Measurements from ENCODE around the gene SLC44A5. TPM values are rescaled to one million over a fixed set of nuclear protein-coding genes. Genes with fewer than 3 reads are reported as not detected.
"Not testable (repeated sequence)": the region's sequence is repeated elsewhere in the genome, so short reads cannot be mapped to it uniquely, and the experiment has no call there.

Gene SLC44A5
- total RNA-seq, 2 donors from 2014 or later = 0.61 TPM; not detected in 1

DNA sequence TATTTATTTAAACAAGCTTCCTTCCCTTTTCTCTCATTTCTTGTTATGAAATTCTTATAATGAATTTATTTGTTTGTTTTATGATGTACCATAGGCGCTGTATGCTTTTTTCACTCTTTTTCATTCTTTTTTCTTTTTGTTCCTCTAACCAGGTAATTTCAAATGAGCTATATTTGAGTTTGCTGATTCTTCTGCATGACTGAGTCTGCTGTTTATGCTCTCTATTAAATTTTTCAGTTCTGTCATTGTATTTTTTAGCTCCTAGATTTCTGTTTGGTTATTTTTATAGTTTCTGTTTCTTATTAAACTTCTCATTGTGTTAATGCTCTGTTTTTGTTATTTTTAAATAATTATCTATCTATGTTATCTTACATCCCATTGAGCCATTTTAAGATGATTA is 244.3 kb downstream of the SLC44A5 start:
- no peaks in the 10 kb centered on the region for H3K36me3 Mint-ChIP-seq (ENCODE audit: low read depth)
- H3K4me1 Mint-ChIP-seq = no peaks in the 10 kb centered on the region
- H3K9me3 Mint-ChIP-seq = peaks cover 17% of the 10 kb centered on the region
- no peaks in the 10 kb centered on the region for H3K27me3 Mint-ChIP-seq
- ATAC-seq (replicated peaks) = no peak
- H3K27ac Mint-ChIP-seq = no peak overlapping the region
- no peak overlapping the region for H3K4me3 Mint-ChIP-seq

DNA sequence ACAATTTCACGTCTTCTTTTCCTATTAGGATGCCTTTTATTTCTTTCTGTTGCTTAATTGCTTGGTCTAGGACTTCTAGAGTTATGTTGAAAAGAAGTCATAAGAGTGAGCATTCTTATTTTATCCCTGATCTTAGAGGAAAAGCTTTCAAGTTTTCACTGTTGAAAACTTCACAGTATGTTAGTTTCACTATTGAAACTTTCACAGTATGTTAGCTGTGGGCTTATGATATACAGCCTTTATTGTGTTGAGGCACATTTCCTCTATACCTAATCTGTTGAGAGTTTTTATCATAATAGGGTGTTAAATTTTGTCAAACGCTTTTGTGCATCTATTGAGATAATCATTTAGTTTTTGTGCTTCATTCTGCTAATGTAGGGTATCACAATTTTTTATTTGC is 249.7 kb downstream of the SLC44A5 start:
- Mint-ChIP-seq H3K27me3 (no peaks in the 10 kb centered on the region), H3K4me1 (no peaks in the 10 kb centered on the region), H3K27ac (no peak overlapping the region), H3K4me3 (no peak overlapping the region), H3K36me3 (ENCODE audit: low read depth) (no peaks in the 10 kb centered on the region), H3K9me3 (peaks cover 17% of the 10 kb centered on the region)
- no peak for ATAC-seq (replicated peaks)

DNA sequence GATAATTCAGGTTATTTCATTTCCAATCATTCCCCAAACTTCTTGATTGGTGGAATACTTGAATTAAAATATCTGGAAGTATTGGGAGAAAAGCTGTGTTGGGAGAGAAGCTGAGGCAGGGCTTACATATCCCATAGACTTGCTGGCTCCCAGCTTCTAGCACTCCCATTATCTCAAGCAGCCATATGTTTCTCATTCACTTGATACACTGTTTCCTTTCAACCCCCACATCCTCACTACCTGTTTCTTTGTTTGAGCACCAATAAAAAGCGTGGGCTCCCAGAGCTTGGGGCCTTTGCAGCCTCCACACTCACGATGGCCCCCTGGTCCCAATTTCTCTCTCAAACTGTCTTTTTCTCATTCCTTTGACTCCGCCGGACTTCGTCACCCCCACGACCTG is 256.6 kb downstream of the SLC44A5 start:
- H3K27me3 Mint-ChIP-seq; H3K27ac Mint-ChIP-seq; H3K9me3 Mint-ChIP-seq; H3K4me3 Mint-ChIP-seq; H3K36me3 Mint-ChIP-seq (ENCODE audit: low read depth); ATAC-seq (replicated peaks); H3K4me1 Mint-ChIP-seq: not testable (repeated sequence)

DNA sequence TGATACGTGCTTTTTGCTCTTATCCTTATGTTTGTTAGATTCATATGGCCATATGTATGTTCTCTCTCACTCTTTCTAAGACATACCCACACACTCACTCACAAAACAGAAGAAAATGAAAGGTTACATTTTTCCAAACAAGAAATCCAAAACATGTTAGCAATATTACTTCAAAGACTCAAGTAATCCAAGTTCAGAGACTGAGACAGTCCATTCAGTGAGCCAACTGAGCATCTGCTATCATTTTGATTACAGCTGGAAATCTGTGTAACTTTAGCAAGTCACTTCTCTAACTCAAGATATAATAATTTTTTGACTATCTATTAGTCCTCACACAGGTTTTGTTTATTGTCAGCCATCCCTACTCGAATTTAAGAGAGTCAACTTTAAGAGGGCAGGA is 257.9 kb downstream of the SLC44A5 start:
- no peak for ATAC-seq (replicated peaks)

DNA sequence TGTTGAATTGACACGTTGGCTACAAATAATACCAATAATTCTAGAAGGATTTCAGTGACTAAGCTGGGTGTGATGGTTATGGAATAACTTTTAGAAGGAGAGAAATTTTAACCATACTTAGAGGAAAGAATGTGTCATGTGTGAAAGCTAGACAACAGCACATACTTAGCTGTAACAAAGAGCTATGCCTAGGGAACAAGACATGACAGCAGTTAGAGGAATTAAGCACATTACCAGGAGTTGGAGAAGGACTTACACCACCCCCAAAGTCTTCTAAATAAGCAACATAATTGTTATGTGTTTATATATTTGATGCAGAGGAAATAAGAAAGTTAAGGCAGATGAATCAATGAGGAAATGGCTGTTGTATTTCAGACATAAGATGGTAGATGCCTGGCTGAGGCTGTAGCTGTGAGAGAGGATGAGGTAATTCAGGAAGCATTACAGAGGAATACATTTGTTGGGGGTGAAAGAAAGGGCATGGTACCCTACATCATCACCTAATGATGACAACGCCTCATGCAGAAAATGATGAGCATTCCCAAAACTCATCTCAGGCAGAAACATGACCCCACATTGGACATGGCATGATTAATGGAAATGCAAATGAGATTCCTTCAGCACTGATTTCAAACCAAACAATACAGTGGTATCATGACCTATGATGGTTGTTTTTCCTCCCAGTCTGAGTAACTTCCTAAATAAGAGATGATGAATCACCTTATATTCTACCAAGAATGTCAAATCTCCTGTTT is 265.2 kb downstream of the SLC44A5 start:
- no peaks in the 10 kb centered on the region for H3K36me3 Mint-ChIP-seq (ENCODE audit: low read depth)
- ATAC-seq (replicated peaks) = peak; percentile 37
- H3K4me1 Mint-ChIP-seq = no peaks in the 10 kb centered on the region
- no peak overlapping the region for H3K4me3 Mint-ChIP-seq
- H3K27me3 Mint-ChIP-seq = no peaks in the 10 kb centered on the region
- H3K9me3 Mint-ChIP-seq = peaks cover 13% of the 10 kb centered on the region
- no peak overlapping the region for H3K27ac Mint-ChIP-seq

More for the DNA sequence above, 257.9 kb downstream of the SLC44A5 start:
- H3K4me3 Mint-ChIP-seq = no peak overlapping the region
- no peaks in the 10 kb centered on the region for H3K36me3 Mint-ChIP-seq (ENCODE audit: low read depth)
- H3K9me3 Mint-ChIP-seq = no peaks in the 10 kb centered on the region
- no peak overlapping the region for H3K27ac Mint-ChIP-seq
- H3K4me1 Mint-ChIP-seq = no peaks in the 10 kb centered on the region
- no peaks in the 10 kb centered on the region for H3K27me3 Mint-ChIP-seq

DNA sequence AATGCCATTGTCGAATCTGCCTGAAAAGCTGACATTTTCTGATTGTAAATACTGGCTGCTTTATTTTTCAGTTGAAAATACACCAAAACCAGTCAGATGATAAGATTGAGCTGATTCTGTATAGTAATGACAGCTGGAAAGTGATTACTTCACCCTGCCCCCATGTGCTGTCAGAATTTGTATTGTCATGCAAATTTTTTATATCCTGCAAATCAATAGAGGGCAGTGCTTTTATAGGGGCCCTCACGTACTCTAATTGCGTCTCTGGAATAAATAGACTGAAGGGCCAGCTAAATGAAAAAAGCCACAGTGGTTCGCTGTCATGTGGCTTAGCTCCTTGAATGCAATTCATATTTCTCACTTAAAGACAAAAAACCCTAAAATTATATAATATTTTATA is 268.1 kb downstream of the SLC44A5 start:
- no peak overlapping the region for H3K27ac Mint-ChIP-seq
- H3K27me3 Mint-ChIP-seq = no peaks in the 10 kb centered on the region
- ATAC-seq (replicated peaks) = no peak
- H3K4me1 Mint-ChIP-seq = no peaks in the 10 kb centered on the region
- no peak overlapping the region for H3K4me3 Mint-ChIP-seq
- H3K36me3 Mint-ChIP-seq (ENCODE audit: low read depth) = no peaks in the 10 kb centered on the region
- peaks cover 13% of the 10 kb centered on the region for H3K9me3 Mint-ChIP-seq

DNA sequence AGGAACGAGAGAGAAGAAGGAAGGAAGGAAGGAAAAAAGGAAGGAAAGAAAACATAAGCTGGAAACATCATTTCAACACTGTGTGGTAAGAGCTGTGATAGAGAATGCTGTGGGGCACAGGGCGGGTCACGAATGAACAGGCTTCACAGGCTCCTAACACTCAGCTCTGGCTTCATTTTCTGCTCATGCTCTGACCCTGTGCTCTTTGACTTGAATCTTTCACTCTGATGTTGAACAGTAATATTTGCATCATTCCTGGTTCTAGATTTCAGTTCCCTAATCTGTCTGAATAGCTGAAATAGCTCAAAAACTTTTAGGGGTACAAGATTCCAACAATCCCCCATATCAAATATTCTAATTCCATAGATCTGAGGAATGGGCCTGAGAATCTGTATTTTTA is 269.4 kb downstream of the SLC44A5 start:
- no peak overlapping the region for H3K27ac Mint-ChIP-seq
- peaks cover 7% of the 10 kb centered on the region for H3K9me3 Mint-ChIP-seq
- no peaks in the 10 kb centered on the region for H3K27me3 Mint-ChIP-seq
- H3K4me1 Mint-ChIP-seq = no peaks in the 10 kb centered on the region
- H3K36me3 Mint-ChIP-seq (ENCODE audit: low read depth) = no peaks in the 10 kb centered on the region
- no peak for ATAC-seq (replicated peaks)
- H3K4me3 Mint-ChIP-seq = no peak overlapping the region

DNA sequence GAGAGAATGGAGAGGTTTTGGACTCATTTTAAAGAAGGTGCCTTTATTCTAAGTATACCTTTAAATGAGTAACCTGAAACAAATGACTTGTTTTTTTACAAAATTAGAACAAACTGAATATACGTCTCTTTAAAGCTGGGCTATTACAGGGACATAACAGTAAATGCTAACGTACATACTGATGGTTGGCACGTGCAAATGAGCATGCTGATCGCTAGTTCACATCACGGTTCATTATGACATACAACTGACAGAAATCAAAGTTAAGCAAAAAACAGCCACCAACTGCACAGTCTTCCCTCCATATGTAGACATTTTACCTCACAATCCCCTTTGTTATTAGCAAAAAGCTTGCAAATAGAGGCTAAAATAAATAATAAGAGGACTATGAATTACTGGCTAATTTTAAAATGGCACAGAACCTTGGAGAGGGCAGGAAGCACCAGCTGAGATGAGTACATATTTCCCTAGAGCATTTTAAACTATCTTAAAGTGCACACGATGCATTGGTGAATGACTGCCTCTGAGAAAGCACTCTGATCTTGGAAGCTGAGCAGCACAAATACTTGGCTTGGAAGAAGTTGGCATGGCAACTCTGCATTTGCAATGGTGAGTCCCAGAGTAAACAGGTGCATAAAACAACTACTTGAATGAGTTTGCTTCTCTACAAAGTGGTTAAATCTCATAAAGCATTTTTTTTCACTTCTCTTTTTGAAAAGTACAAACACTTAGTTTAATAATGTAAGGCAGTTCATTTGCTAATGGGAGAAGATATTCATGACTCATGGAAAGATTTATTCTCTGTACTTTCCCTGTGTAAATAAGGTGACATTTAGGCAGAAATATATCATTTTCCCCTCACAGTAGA is 272.1 kb downstream of the SLC44A5 start:
- no peaks in the 10 kb centered on the region for H3K27me3 Mint-ChIP-seq
- no peak overlapping the region for H3K27ac Mint-ChIP-seq
- H3K4me1 Mint-ChIP-seq = no peaks in the 10 kb centered on the region
- peaks cover 1% of the 10 kb centered on the region for H3K9me3 Mint-ChIP-seq
- H3K36me3 Mint-ChIP-seq (ENCODE audit: low read depth) = no peaks in the 10 kb centered on the region
- ATAC-seq (replicated peaks) = no peak
- no peak overlapping the region for H3K4me3 Mint-ChIP-seq

DNA sequence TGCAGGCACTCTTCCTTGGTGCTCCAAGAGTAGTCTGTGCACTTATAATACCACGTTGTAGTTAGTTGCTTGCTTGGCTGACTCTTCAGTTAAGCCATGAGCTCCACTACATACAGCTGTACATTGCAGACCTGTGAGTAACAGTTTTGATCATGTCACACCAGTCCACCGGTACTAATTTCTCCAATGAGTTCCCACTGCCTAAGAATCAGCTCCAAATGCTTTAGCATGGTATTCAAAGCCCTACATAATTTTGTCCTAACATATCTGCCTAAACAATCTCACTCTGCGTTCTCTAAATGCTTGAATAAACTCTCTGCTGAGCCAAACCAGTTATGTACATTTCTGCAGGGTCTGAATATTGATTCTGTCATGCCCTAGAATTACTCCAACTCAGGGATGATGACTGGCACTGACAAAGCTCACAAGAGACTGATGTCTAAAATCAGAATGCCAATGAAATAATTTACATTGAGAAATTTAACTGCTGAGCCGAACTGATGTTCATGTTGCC is 276.0 kb downstream of the SLC44A5 start:
- Mint-ChIP-seq H3K27me3 (no peaks in the 10 kb centered on the region), H3K9me3 (no peaks in the 10 kb centered on the region), H3K4me3 (no peak overlapping the region), H3K36me3 (ENCODE audit: low read depth) (no peaks in the 10 kb centered on the region), H3K4me1 (no peaks in the 10 kb centered on the region), H3K27ac (no peak overlapping the region)
- ATAC-seq (replicated peaks) = no peak

DNA sequence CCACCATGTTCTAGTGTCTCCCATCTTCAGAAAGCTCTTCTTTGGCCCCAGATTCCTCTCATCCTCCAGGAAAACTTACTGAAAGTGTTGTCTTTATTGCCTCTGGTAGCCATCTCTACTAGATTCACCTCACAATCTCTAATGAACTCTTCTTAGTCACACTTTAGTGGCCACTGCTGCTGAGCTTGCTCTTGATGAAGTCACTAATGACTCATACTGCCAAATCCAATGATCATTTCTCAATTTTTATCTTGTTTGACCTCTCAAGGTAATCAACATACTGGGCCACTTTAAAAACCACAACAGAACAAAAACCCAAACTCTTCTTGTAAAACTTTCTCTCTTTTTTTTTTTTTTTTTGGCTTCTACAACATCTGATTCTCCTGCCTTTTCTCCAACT is 280.3 kb downstream of the SLC44A5 start:
- no peaks in the 10 kb centered on the region for H3K27me3 Mint-ChIP-seq

DNA sequence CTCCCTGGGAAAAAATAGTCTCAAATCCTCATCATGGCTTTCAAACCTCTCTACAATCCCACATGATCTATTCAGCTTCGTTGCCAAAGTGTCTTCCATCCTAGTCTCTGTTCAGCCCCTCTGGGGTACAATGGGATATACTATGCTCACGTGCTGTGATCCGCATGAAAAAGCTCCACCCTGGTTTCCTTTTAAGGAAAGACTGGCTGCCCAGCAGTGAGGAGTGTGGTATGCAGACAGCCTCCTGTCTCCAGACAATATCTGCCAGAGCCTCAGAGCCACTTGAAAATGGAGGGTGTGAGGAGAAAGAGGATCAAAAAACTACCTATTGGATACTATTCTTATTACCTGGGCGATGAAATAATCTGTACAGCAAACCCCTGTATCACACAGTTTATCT is 282.2 kb downstream of the SLC44A5 start:
- H3K27me3 Mint-ChIP-seq = no peaks in the 10 kb centered on the region
- H3K9me3 Mint-ChIP-seq = peaks cover 4% of the 10 kb centered on the region
- H3K4me1 Mint-ChIP-seq = no peaks in the 10 kb centered on the region
- no peak overlapping the region for H3K4me3 Mint-ChIP-seq
- H3K27ac Mint-ChIP-seq = no peak overlapping the region
- ATAC-seq (replicated peaks) = no peak
- H3K36me3 Mint-ChIP-seq (ENCODE audit: low read depth) = no peaks in the 10 kb centered on the region

More for the DNA sequence above, 280.3 kb downstream of the SLC44A5 start:
- H3K9me3 Mint-ChIP-seq = no peaks in the 10 kb centered on the region
- H3K4me1 Mint-ChIP-seq = no peaks in the 10 kb centered on the region
- H3K36me3 Mint-ChIP-seq (ENCODE audit: low read depth) = no peaks in the 10 kb centered on the region
- ATAC-seq (replicated peaks) = no peak
- H3K4me3 Mint-ChIP-seq = no peak overlapping the region
- no peak overlapping the region for H3K27ac Mint-ChIP-seq

DNA sequence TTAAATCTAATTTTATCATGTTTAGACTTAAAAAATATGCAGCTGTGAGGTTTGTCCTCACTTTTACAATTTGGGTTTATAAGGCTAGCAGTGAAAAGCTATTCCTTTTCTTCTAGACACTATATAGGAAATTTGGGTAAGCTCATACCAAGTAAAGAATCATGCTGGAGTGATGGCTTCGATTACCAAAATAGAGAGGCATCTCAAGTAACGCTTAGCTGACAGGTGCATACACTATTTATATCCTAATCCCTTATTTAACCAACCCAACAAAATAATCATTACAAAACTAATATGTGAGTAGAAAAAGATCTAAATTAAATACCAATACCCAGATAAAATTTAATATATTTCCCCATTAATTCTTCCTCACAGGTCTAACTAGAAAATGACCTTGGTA is 283.5 kb downstream of the SLC44A5 start:
- H3K36me3 Mint-ChIP-seq (ENCODE audit: low read depth) = no peaks in the 10 kb centered on the region
- H3K4me3 Mint-ChIP-seq = no peak overlapping the region
- H3K9me3 Mint-ChIP-seq = peaks cover 6% of the 10 kb centered on the region
- ATAC-seq (replicated peaks) = no peak
- no peak overlapping the region for H3K27ac Mint-ChIP-seq
- H3K4me1 Mint-ChIP-seq = no peaks in the 10 kb centered on the region
- H3K27me3 Mint-ChIP-seq = no peaks in the 10 kb centered on the region

DNA sequence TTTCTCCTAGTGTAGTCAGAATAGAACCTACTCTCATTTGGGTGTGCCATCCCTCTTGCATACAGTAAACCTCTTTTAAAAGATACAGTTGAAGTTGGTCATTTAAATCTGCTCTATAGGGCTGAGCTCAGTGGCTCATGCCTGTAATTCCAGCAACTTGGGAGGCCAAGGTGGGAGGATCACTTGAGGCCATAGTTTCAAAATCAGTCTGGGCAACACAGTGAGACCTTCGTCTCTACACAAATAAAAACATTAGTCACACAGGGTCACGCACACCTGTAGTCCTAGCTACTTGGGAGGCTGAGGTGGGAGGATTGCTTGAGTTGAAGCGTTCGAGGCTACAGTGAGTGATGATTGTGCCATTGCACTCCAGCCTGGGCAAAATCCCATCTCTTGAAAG is 292.9 kb downstream of the SLC44A5 start:
- H3K9me3 Mint-ChIP-seq = peaks cover 10% of the 10 kb centered on the region
- no peak overlapping the region for H3K27ac Mint-ChIP-seq
- no peaks in the 10 kb centered on the region for H3K27me3 Mint-ChIP-seq
- H3K4me1 Mint-ChIP-seq = no peaks in the 10 kb centered on the region
- H3K36me3 Mint-ChIP-seq (ENCODE audit: low read depth) = no peaks in the 10 kb centered on the region
- H3K4me3 Mint-ChIP-seq = no peak overlapping the region
- no peak for ATAC-seq (replicated peaks)

DNA sequence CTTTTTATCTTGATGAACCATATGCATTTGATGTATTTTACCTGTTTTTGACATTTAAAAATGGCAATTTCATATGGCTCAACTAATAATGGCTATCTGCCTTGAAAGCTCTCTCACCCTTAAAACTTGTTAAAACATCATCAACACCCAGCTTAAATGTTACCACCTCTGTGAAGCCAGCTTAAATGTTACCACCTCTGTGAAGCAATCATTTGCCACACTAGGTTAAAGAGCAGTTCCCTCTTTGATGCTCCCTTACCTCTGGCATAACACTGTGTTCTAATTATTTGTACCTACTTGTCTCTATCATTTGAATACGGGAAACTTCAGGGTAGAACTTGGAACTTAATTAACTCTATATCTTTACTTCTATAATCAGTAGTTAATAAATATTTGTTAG is 294.7 kb downstream of the SLC44A5 start:
- Mint-ChIP-seq H3K27ac (no peak overlapping the region), H3K27me3 (no peaks in the 10 kb centered on the region), H3K4me1 (no peaks in the 10 kb centered on the region), H3K4me3 (no peak overlapping the region), H3K36me3 (ENCODE audit: low read depth) (no peaks in the 10 kb centered on the region), H3K9me3 (peaks cover 5% of the 10 kb centered on the region)
- no peak for ATAC-seq (replicated peaks)

DNA sequence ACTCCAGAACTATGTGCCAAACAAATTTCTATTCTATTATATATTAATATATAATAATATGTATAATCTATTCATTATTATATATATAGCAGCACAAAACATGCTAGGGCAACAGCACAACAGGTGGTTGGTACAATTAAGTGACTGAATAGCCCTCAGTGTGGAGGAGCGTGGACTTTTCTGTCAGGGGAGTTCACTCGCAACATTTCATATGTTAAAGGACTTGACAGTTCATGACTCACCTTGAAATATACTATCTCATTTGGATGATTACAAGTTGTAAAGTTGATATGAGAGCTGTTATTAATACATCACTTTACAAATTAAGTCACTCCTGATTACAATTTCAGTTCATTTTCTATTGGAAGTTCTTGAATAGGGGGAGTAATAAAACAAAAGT is 298.3 kb downstream of the SLC44A5 start:
- Mint-ChIP-seq H3K27me3 (no peaks in the 10 kb centered on the region), H3K27ac (no peak overlapping the region), H3K36me3 (ENCODE audit: low read depth) (no peaks in the 10 kb centered on the region), H3K4me3 (no peak overlapping the region), H3K4me1 (no peaks in the 10 kb centered on the region), H3K9me3 (peaks cover 5% of the 10 kb centered on the region)
- no peak for ATAC-seq (replicated peaks)
